Spleen (tissue), 7 donors: ENCODE data around the gene DHTKD1.

Source experiments
- CTCF ChIP-seq, 11 experiments: fragments of 200-600 bp in 7 of 11; fragments of 450-650 bp in 4 of 11; sonication (generic) in 4 of 11; IDR thresholded peaks in 8 of 11; conservative IDR thresholded peaks in 3 of 11; 1 replicate in 7 of 11; 2 replicates in 4 of 11; pipeline versions ENCODE4 v1.4.0 to v1.8.0; 2016 to 2021; ENCODE audit warnings: antibody characterized with exemption in 11 of 11, inconsistent platforms in 4 of 11, mild to moderate bottlenecking in 1 of 11
- POLR2AphosphoS5 ChIP-seq, 3 donors: sonication (generic); formaldehyde crosslinking; IDR thresholded peaks; one replicate each; pipeline ENCODE4 v1.5.1; 2017; ENCODE audit warnings: antibody characterized with exemption in 3 of 3
- donor health status: DM: no; HTN: no; CAD: no; lungs with moderate emphysema.
- donor health status: DM: no; HTN: no; CAD: no.
- donor health status: DM: no; HTN: no; CAD: no.

- no peak for TF ChIP-seq POLR2AphosphoS5 (IDR thresholded peaks at IDR 0.05)
- no peak for TF ChIP-seq CTCF (IDR thresholded peaks at IDR 0.05 in 8 of 11, conservative IDR thresholded peaks at IDR 0.05 in 3 of 11)
These were observed 89.4 kb downstream of the DHTKD1 start for GRCh38 chr10:12158111-12158510.
